NCI-H524 treated with DMSO at 0.1 percent for 48 hours (cell line): ENCODE results near the gene TRAF3IP3.
A peak's percentile ranks its signal among the peaks of the same experiment; 100 is the strongest.
"Not testable (repeated sequence)": the region's sequence is repeated elsewhere in the genome, so short reads cannot be mapped to it uniquely, and the experiment has no call there.

Source experiments
- DNase-seq: peaks from one replicate; lab custom pipeline; 2025; lab: John Stamatoyannopoulos, UW

Gene TRAF3IP3

DNA sequence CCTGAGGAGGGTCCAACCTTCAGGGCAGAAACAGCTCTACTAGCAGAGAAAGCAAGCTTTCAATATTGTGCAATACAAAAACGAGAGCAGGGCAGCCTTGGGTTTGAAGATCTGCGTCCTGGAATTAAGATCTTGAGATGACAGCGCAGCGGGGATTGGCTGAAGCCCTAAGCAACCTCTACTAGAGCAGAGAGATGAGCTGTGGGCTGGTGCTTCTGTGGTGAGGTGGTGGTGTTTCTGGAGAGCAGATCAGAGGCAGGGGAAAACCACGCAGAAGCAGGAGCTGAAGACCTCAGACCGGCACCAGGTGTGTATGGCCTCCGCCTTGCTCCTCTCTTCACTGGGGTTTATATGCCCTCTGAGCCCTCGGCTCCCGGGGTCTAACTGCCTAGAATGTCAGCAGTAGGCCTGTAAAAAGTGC is 12.5 kb downstream of the TRAF3IP3 start:
- no peak for DNase-seq

- no peak for DNase-seq
These were observed 13.5 kb downstream of the TRAF3IP3 start for GRCh38 chr1:209769171-209769904.

DNA sequence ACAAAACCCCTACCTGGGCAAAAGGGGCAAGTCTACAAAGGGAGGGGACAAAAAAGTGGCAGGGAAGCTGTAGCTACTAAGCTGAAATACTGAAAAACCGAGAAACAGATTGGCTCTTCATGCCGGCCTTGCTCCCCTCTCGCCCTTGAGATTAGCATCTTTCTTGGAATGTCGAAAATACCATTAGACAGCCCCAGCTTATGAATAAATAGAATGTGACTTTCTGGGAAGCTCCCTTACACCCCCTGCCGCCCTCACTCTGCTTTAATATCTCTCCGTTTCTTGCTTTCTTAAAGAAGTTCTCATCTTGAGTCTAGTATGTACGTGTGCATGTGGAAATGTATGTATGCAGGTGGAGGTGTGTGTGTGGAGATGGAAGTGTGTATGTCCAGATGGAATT is 14.1 kb downstream of the TRAF3IP3 start:
- no peak for DNase-seq

DNA sequence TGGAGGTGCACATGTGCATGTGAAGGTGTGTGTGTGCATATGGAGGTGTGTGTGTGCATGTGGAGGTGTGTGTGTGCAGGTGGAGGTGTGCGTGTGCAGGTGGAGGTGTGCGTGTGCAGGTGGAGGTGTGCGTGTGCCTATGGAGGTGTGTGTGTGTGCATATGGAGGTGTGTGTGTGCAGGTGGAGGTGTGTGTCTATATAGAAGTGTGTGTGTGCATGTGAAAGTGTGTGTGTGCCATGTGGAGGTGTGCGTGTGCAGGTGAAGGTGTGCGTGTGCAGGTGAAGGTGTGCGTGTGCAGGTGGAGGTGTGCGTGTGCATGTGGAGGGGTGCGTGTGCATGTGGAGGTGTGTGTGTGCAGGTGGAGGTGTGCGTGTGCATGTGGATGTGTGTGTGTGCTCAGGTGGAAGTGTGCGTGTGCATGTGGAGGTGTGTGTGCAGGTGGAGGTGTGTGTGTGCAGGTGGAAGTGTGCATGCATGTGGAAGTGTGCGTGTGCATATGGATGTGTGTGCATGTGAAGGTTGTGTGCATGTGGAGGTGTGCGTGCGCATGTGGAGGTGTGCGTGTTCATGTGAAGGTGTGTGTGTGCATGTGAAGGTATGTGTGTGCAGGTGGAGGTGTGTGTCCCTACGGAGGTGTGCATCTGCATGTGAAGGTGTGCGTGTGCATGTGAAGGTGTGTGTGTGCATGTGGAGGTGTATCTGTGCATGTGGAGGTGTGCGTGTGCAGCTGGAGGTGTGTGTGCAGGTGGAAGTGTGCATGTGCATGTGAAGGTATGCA is 15.0 kb downstream of the TRAF3IP3 start:
- DNase-seq = no peak

GRCh38 chr1:209772126-209772525 is 16.3 kb downstream of the TRAF3IP3 start:
- DNase-seq = no peak

- DNase-seq = no peak
These were observed 18.7 kb downstream of the TRAF3IP3 start for GRCh38 chr1:209774592-209774991.

DNA sequence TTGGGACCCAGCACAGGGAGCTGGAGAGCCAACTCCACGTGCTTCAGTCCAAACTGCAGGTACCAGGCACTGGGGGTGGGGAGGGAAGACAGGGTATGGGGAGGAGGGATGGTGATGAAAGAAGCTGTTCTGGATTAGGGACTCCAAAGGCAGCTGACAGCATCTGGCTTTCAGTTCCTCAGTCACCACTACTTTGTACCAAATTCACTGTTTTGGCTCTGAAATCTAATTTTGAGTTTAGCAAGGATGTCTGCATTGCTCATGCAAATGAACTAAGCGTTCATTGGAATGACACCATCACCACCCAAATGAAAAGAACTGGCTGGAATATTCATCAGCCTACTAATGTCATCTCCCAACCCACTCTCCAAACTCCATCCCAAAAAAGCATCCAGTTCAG is 19.8 kb downstream of the TRAF3IP3 start:
- no peak for DNase-seq

DNA sequence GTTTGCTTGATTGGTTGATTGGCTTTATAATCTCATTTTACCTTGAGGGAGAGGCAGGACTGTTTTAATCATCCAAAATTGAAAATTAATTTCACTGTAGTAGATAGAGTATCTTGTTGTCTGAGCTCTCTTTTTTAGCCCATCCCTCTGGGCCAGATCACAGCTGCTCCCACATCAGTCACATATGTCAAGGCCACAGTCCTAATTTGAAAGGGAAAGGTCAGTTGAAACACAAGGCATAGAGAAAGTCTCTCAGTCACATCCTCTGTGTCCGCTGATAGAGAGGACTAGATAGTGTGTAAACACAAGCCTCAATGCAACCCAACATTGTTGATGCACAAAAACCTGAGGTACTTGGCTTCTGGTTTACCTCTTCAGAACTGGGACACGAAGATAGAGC is 21.7 kb downstream of the TRAF3IP3 start:
- DNase-seq = no peak

- no peak for DNase-seq
These were observed 22.2 kb downstream of the TRAF3IP3 start for GRCh38 chr1:209778102-209778501.

- DNase-seq = no peak
These were observed 24.4 kb downstream of the TRAF3IP3 start for GRCh38 chr1:209780268-209780667.

DNA sequence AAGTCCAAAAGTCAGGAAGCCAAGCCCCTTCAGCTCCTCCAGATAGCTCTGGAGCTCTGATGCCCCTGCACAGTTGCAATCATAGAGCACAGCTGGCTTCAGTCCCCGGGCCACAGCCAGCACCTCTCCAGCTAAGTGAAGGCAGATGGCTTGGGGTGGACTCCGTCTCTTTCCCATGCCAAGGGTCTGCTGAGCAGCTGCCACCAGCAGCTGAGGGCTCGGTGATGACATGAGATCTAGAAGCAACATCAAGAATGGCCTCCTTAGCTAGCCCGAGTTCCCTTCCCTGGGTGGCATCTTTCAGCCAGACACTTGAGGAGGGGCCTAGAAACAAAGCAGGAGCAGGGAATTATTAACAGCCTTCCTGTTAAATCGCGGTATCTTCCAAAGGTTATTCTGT is 27.5 kb downstream of the TRAF3IP3 start:
- DNase-seq = peak; percentile 9

DNA sequence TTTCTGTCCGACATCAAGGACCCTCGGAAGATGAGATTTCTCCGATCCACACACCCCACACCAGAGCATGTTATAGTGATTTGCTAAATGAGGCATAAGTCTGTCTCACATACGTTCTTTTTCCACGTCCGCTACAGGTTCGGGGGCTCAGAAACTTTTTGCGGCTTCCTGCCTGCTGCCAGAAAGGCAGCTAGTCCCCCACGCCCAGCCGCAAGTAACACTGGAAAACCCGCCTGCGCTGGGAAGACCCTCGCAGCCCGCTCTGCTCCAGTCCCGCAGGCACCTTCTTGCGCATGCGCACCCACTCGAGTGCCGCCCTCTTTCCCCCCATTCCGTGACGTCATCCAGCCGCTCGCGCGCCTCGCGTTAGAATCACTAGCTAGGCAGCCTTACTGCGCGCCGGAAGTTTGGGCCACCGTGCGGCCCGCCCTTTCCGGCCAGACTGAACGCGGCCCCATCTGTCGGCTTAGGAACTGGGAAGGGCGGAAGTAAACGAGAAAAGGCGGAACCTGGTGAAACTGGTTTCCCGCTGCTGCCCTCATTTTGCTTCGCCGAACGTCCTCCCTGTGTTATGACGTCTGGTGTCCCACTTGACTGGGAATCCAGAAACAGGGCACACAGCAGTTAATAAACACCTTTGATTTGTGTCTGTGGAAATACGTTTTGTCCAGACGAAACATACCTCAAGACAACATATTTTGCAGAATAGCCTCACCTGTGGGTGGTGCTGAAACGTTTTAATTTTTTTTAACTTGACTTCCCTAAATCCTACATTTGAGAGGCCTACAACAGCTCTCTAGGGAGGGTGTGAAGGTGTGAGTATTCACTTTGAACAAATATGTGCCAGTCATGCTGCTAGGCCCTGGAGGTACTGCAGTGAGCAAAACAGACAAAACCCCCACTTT is 28.7 kb downstream of the TRAF3IP3 start, which contains the start of gene C1orf74:
C1orf74 (minus strand) TSS at position 295 of the 905 bp plus-strand sequence. CDS start 925 bp downstream, outside the sequence.
- DNase-seq = peak; percentile 85

DNA sequence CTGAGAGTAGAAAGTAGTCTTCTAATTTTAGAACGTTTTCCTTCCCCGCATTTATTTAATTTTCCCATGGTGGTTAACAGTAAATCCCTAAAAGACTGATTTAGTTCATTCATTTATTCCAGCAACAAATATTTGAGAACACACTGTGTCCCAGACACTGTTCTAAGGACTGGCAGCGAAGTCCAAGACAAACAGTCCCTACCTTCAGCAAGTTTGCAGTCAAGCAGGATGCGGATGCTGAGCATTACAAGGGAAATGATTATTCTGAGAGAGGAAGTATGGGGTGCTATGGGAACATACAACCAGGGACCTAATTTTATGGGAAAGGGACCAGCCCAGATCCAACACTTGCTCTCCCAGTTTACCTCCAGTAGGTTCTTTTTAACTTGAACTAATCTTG is 29.7 kb downstream of the TRAF3IP3 start:
- DNase-seq = no peak

GRCh38 chr1:209786146-209786545 is 30.3 kb downstream of the TRAF3IP3 start:
- no peak for DNase-seq

DNA sequence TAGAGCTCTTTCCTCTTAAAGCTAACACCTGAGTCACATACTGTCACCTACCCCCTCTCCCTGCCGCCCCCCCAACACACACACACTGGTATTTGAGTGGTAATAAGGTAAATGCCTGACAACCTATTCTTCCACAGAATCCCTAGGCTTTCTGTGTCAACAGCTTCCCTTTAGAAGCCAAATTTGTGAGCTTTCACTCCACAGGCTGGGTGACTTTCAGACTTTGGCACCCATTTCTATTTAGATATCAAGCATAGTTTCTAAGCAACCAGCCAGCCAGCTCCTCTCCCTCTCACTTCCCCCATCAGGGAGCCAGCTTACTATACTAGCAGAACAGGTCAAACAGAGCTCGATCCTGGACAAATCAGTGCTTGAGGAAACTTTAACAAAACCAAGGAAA is 31.7 kb downstream of the TRAF3IP3 start:
- DNase-seq = no peak

- no peak for DNase-seq
These were observed 33.4 kb downstream of the TRAF3IP3 start for GRCh38 chr1:209789245-209789644.

GRCh38 chr1:209790286-209791193 is 34.7 kb downstream of the TRAF3IP3 start:
- DNase-seq = no peak

DNA sequence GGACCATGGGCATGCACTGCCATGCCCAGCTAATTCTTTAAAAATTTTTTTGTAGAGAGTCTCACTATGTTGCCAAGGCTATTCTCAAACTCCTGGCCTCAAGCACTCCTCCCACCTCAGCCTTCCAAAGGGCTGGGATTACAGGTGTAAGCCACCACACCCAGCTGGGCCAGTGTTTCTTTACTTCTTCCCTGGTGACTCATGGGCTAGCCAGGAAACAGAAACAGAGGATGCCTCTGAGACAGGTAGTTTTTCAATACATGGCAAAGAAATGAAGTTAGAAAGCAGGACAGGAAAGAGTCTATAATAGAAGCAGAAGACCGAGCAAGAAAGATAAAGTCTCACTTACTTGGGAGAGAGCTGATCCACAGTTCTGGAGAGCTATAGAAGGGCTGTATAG is 36.1 kb downstream of the TRAF3IP3 start:
- DNase-seq = no peak

DNA sequence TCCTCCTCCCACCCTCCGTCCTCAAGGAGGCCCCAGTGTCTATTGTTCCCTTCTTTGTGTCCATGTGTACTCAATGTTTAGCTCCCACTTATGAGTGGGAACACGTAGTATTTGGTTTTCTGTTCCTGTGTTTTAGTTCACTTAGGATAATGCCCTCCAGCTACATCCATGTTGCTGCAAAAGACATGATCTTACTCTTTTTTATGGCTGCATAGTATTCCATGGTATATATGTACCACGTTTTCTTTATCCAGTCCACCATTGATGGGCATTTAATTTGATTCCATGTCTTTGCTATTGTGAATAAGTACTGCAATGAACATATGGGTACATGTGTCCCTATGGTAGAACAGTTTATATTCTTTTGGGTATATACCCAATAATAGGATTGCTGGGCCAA is 37.9 kb downstream of the TRAF3IP3 start:
- not testable (repeated sequence) for DNase-seq

DNA sequence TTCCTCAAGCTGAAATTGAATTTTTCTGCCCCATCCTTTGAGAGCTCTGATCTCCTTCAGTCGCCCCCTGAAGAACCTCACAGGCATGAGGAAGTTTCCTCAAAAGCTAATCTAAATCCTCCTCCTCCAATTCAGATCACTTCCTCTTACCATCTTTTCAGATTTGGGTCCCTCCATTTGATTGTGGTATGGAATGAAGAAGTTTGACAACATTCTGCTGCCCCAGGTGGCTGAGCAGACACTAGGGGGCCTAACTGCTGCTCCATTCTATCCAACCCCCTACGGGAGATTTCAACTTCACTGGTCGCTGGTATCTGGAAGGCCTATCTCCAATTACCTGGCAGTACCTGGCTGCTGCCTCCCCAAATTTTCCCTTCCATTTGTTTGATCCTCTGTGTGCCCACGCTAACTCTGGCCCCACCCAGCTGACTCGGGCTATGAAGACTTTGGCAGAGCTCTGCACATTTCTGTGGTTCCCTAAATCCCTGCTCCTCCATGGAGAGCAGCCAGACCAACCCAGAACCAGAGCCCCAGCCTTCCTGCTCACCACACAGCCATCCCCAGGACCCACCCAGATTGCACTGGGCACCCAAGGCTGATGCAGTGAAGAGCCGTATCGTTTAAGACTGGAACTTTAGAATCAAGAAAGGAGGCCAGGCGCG is 42.3 kb downstream of the TRAF3IP3 start:
- no peak for DNase-seq
